Panc1 (cell line): Measurements from ENCODE around the gene PRKCA. TPM values are rescaled to one million over a fixed set of nuclear protein-coding genes. Genes with fewer than 3 reads are reported as not detected.
"Not testable (repeated sequence)": the region's sequence is repeated elsewhere in the genome, so short reads cannot be mapped to it uniquely, and the experiment has no call there.

ENCODE experiments used
- ATAC-seq: fragments of 200-7000 bp; cut with Tn5 transposase; 2 replicates; pipeline ENCODE4 v1.9.1; 2020; ENCODE audit warnings: mild to moderate bottlenecking, moderate library complexity
- BruUV-seq: library from RNA; stranded (reverse); fragments of 400-500 nt; replicated peaks from 2 replicates; lab custom pipeline; 2021; lab: Mats Ljungman, UMichigan
- CTCF ChIA-PET: fragments of 300-600 bp; sonication (Branson Sonifier 250); formaldehyde crosslinking; loops from one replicate; lab custom pipeline; 2022; ENCODE audit warnings: antibody characterized with exemption; lab: Charles Lee
- POLR2A ChIA-PET: fragments of 300-600 bp; sonication (Branson Sonifier 250); formaldehyde crosslinking; loops from one replicate; lab custom pipeline; 2022; ENCODE audit warnings: antibody characterized with exemption; lab: Charles Lee
- DNase-seq: peaks from one replicate; pipeline ENCODE4 v3.0.0-alpha.2; 2010; ENCODE audit warnings: low read depth, low spot score
- H3K27ac ChIP-seq: 2 replicates; pipeline ENCODE4 v1.5.1; 2011; ENCODE audit warnings: mild to moderate bottlenecking, low read length, inconsistent platforms
- H3K27me3 ChIP-seq: fragments of 200-500 bp; sonication (Bioruptor generic); 2 replicates; pipeline ENCODE4 v1.6.0; 2014; ENCODE audit warnings: low read length, inconsistent platforms; ENCODE audit not compliant: control insufficient read depth, insufficient read depth
- H3K36me3 ChIP-seq: fragments of 200-500 bp; sonication (Bioruptor generic); 2 replicates; pipeline ENCODE4 v1.5.1; 2014; ENCODE audit warnings: inconsistent platforms, mild to moderate bottlenecking, low read length, moderate library complexity; ENCODE audit not compliant: control insufficient read depth, insufficient read depth
- H3K4me1 ChIP-seq: 2 replicates; pipeline ENCODE4 v1.5.1; 2011; ENCODE audit warnings: inconsistent platforms, mild to moderate bottlenecking, low read length, moderate library complexity; ENCODE audit not compliant: control insufficient read depth, insufficient read depth
- H3K4me3 ChIP-seq, 2 experiments: 2 replicates each; pipeline ENCODE4 v1.5.1; 2011 to 2012; ENCODE audit warnings: low read depth in 2 of 2, low read length in 2 of 2, mild to moderate bottlenecking in 2 of 2, inconsistent platforms in 1 of 2, moderate library complexity in 1 of 2
- H3K9me3 ChIP-seq: fragments of 200-500 bp; sonication (Bioruptor generic); 2 replicates; pipeline ENCODE4 v1.5.1; 2014; ENCODE audit warnings: low read depth, mild to moderate bottlenecking, inconsistent platforms, low read length, moderate library complexity; ENCODE audit not compliant: control insufficient read depth, insufficient read depth
- POLR2AphosphoS5 ChIP-seq: IDR thresholded peaks from 2 replicates; pipeline ENCODE4 v1.6.1; 2012; ENCODE audit warnings: mild to moderate bottlenecking, low read depth, low read length, moderate library complexity
- SIN3A ChIP-seq: IDR thresholded peaks from 2 replicates; pipeline ENCODE4 v1.6.1; 2012; ENCODE audit warnings: low read depth, mild to moderate bottlenecking, low read length, moderate library complexity, borderline replicate concordance; ENCODE audit not compliant: insufficient read depth
- TCF7L2 ChIP-seq: IDR thresholded peaks from 2 replicates; pipeline ENCODE4 v1.6.1; 2011; ENCODE audit warnings: mild to moderate bottlenecking, low read depth, low read length, inconsistent platforms
- in situ Hi-C: cut with HindIII; loops from 2 replicates; pipeline ENCODE4 v1.10.0; 2016; ENCODE audit warnings: low sequenced_read_pairs, low pct_unique_long_range_greater_than_20kb
- intact Hi-C: fragments of 100-400 bp; cut with micrococcal nuclease; formaldehyde crosslinking; loops from one replicate; pipeline ENCODE4 v1.10.0; 2022; ENCODE audit not compliant: unreplicated experiment
- total RNA-seq: library from RNA; stranded (reverse); gene quantifications from one replicate; pipeline ENCODE4 v1.2.1, GENCODE V29; 2021; ENCODE audit not compliant: unreplicated experiment
- TF ChIP-seq, protein P1 (sequence below), 2 experiments: IDR thresholded peaks; 2 replicates each; pipeline ENCODE4 v1.6.1; 2011 to 2012; ENCODE audit warnings: low read depth in 2 of 2, control low read depth in 1 of 2, low read length in 1 of 2, mild to moderate bottlenecking in 1 of 2, moderate library complexity in 1 of 2; ENCODE audit not compliant: insufficient read depth in 1 of 2
- TF ChIP-seq, protein P2 (sequence below): fragments of 450-650 bp; IDR thresholded peaks from 2 replicates; pipeline ENCODE4 v1.5.1; 2017; ENCODE audit warnings: mild to moderate bottlenecking

PRKCA gene
- total RNA-seq, 1 experiment from 2014 or later = 53.0 TPM

DNA sequence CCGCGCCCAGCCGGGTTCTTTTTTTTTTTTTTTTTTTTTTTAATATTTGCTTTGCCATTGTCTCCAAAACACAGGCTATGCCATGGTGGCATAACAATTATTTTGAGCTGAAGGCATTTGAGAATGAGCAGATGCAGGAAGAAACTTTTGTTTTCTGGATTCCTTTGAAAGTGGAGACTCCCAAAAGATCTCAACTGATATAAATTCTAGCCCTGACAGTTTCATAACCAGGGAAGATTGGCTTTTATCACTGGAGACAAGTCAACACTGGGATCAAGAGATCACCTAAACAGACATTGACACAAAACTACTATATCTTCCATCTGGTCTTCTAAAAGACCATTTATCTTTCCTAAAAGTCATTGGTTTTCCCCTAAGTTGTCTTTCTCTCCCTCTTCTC is 10.1 kb upstream of the PRKCA start:
- in situ Hi-C loops (no loop called here), intact Hi-C loops (no loop called here)
- Histone ChIP-seq H3K4me3 (no peak overlapping the region), H3K4me1 (no peaks in the 10 kb centered on the region), H3K27me3 (no peaks in the 10 kb centered on the region), H3K27ac (no peak overlapping the region), H3K9me3 (no peaks in the 10 kb centered on the region), H3K36me3 (no peaks in the 10 kb centered on the region)
- no TSS peak for BruUV-seq
- TF ChIP-seq, protein P1, sequence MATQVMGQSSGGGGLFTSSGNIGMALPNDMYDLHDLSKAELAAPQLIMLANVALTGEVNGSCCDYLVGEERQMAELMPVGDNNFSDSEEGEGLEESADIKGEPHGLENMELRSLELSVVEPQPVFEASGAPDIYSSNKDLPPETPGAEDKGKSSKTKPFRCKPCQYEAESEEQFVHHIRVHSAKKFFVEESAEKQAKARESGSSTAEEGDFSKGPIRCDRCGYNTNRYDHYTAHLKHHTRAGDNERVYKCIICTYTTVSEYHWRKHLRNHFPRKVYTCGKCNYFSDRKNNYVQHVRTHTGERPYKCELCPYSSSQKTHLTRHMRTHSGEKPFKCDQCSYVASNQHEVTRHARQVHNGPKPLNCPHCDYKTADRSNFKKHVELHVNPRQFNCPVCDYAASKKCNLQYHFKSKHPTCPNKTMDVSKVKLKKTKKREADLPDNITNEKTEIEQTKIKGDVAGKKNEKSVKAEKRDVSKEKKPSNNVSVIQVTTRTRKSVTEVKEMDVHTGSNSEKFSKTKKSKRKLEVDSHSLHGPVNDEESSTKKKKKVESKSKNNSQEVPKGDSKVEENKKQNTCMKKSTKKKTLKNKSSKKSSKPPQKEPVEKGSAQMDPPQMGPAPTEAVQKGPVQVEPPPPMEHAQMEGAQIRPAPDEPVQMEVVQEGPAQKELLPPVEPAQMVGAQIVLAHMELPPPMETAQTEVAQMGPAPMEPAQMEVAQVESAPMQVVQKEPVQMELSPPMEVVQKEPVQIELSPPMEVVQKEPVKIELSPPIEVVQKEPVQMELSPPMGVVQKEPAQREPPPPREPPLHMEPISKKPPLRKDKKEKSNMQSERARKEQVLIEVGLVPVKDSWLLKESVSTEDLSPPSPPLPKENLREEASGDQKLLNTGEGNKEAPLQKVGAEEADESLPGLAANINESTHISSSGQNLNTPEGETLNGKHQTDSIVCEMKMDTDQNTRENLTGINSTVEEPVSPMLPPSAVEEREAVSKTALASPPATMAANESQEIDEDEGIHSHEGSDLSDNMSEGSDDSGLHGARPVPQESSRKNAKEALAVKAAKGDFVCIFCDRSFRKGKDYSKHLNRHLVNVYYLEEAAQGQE (IDR thresholded peaks at IDR 0.05; ENCODE audit: insufficient read depth in 1 of 2, low read depth in 2 of 2, low read length in 1 of 2) = no peak
- TF ChIP-seq SIN3A (no peak), POLR2AphosphoS5 (no peak), TCF7L2 (no peak)
- TF ChIP-seq, protein P2, sequence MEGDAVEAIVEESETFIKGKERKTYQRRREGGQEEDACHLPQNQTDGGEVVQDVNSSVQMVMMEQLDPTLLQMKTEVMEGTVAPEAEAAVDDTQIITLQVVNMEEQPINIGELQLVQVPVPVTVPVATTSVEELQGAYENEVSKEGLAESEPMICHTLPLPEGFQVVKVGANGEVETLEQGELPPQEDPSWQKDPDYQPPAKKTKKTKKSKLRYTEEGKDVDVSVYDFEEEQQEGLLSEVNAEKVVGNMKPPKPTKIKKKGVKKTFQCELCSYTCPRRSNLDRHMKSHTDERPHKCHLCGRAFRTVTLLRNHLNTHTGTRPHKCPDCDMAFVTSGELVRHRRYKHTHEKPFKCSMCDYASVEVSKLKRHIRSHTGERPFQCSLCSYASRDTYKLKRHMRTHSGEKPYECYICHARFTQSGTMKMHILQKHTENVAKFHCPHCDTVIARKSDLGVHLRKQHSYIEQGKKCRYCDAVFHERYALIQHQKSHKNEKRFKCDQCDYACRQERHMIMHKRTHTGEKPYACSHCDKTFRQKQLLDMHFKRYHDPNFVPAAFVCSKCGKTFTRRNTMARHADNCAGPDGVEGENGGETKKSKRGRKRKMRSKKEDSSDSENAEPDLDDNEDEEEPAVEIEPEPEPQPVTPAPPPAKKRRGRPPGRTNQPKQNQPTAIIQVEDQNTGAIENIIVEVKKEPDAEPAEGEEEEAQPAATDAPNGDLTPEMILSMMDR = no peak
- POLR2A ChIA-PET = no interaction called here
- no peak for ATAC-seq
- no peak for DNase-seq
- CTCF ChIA-PET = no interaction called here

DNA sequence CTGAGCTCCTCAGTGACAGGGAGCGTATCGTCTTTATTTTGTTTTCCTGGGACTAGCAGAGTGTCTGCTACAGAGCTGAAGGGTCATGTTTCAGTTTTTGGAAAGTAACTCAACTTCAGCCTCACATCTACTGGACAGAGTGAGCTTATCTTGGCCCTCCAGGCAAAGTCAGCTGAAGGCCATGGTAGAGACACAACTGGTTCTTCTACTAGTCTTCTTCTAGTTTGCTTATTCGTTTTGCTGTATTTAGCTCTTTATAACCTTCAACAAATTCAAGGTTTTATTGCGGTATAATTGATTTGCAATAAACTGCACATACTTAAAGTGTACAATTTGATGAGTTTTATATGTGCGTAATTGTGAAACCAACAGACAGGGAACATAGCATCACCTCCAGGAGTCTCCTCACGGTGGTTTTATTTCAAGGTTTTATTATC is 6.1 kb upstream of the PRKCA start:
- no peaks in the 10 kb centered on the region for H3K9me3 ChIP-seq
- H3K36me3 ChIP-seq = no peaks in the 10 kb centered on the region
- in situ Hi-C loops (no loop called here), intact Hi-C loops (no loop called here)
- ChIA-PET POLR2A (interaction anchor here (0.7 kb wide), 1 partner anchor 98 kb away, joined by 7 read pairs; no protein-coding TSS in a partner anchor), CTCF (no interaction called here)
- no peak overlapping the region for H3K27ac ChIP-seq
- ATAC-seq (no peak), DNase-seq (no peak)
- peaks cover 3% of the 10 kb centered on the region for H3K4me1 ChIP-seq
- BruUV-seq = no TSS peak
- TF ChIP-seq, protein P2 = peak; percentile 9; the same call in 1 of the 2 replicates
- TF ChIP-seq POLR2AphosphoS5 (no peak), SIN3A (no peak), TCF7L2 (no peak)
- TF ChIP-seq, protein P1 (IDR thresholded peaks at IDR 0.05; ENCODE audit: insufficient read depth in 1 of 2, low read depth in 2 of 2, low read length in 1 of 2) = no peak
- no peaks in the 10 kb centered on the region for H3K27me3 ChIP-seq
- H3K4me3 ChIP-seq = no peak overlapping the region

DNA sequence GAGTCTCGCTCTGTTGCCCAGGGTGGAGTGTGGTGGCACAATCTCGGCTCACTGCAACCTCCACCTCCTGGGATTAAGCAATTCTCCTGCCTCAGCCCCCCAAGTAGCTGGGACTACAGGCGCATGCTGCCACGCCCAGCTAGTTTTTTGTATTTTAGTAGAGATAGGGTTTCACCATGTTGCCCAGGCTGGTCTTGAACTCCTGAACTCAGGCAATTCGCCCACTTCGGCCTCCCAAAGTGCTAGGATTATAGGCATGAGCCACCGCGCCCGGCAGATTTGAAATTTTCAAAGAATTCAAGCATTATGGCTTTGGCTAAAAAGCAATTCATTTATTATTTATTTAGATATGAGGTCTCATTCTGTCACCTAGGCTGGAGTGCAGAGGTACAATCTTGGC is 5.0 kb upstream of the PRKCA start:
- H3K27ac ChIP-seq, BruUV-seq, H3K36me3 ChIP-seq, H3K9me3 ChIP-seq, POLR2A ChIA-PET, intact Hi-C loops, H3K4me1 ChIP-seq, H3K4me3 ChIP-seq, in situ Hi-C loops, CTCF ChIA-PET, H3K27me3 ChIP-seq, ATAC-seq, DNase-seq: not testable (repeated sequence)
